SK-N-MC (cell line): Measurements from ENCODE around the gene BCR.
A peak's percentile ranks its signal among the peaks of the same experiment; 100 is the strongest.

Source experiments
- DNase-seq: peaks from one replicate; pipeline ENCODE4 v3.0.0-alpha.2; 2011; ENCODE audit warnings: low read depth, low spot score
- H3K27ac ChIP-seq: fragments of 200-600 bp; sonication (generic); 2 replicates; pipeline ENCODE4 v1.5.1; 2016; ENCODE audit warnings: mixed run types
- H3K36me3 ChIP-seq: fragments of 200-600 bp; sonication (generic); 2 replicates; pipeline ENCODE4 v1.6.1; 2017; ENCODE audit warnings: antibody characterized with exemption, low read length, mixed read lengths; ENCODE audit not compliant: insufficient read depth
- H3K4me3 ChIP-seq: fragments of 200-600 bp; sonication (generic); 2 replicates; pipeline ENCODE4 v1.5.1; 2016
- H3K9ac ChIP-seq: fragments of 200-600 bp; sonication (generic); 2 replicates; pipeline ENCODE4 v1.8.0; 2017; ENCODE audit warnings: mixed run types, mixed read lengths; ENCODE audit not compliant: insufficient read length
- H3K9me3 ChIP-seq: fragments of 200-600 bp; sonication (generic); 2 replicates; pipeline ENCODE4 v1.6.1; 2017; ENCODE audit warnings: low read depth, mild to moderate bottlenecking, antibody characterized with exemption, low read length, moderate library complexity, mixed read lengths
- EZH2 ChIP-seq: fragments of 200-600 bp; sonication (generic); IDR thresholded peaks from one replicate; pipeline ENCODE4 v1.6.1; 2017; ENCODE audit warnings: antibody characterized with exemption
- FOXP2 ChIP-seq: optimal IDR thresholded peaks from 2 replicates; pipeline ENCODE3; 2011; ENCODE audit warnings: mild to moderate bottlenecking, moderate library complexity; ENCODE audit not compliant: insufficient read depth; ENCODE audit errors: extremely low read length, control extremely low read depth
- POLR2AphosphoS5 ChIP-seq: IDR thresholded peaks from 2 replicates; pipeline ENCODE4 v1.6.1; 2012; ENCODE audit warnings: mild to moderate bottlenecking, low read depth, low read length, borderline replicate concordance

BCR gene

GRCh38 chr22:23280356-23281052 is 100.2 kb downstream of the BCR start:
- Histone ChIP-seq H3K9me3 (no peaks in the 10 kb centered on the region), H3K4me3 (no peak overlapping the region), H3K27ac (no peak overlapping the region), H3K36me3 (no peaks in the 10 kb centered on the region; the same call in 1 of the 2 replicates), H3K9ac (no peak overlapping the region)
- no peak for DNase-seq
- TF ChIP-seq FOXP2 (no peak), EZH2 (no peak), POLR2AphosphoS5 (no peak)

DNA sequence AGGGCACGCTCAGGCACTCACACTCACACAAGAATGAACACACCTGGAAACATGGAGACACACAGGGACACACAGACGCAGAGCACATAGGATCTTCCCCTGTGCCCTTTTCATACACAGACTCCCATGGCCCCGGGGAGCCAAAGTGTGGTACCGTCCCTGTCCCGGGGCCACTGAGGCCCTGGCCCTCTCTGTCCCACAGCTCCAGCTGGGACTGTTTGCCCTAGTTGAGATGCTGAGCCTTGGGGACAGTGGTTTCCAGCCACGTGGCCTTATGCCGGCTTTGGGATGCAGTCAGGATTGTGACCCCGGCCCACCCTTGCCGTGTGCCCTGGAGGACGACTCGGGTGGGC is 100.7 kb downstream of the BCR start:
- Histone ChIP-seq H3K9ac (no peak overlapping the region), H3K4me3 (no peak overlapping the region), H3K9me3 (no peaks in the 10 kb centered on the region), H3K27ac (no peak overlapping the region), H3K36me3 (no peaks in the 10 kb centered on the region; the same call in 1 of the 2 replicates)
- no peak for DNase-seq
- TF ChIP-seq POLR2AphosphoS5 (no peak), FOXP2 (no peak), EZH2 (no peak)

- Histone ChIP-seq H3K27ac (no peak overlapping the region), H3K36me3 (no peaks in the 10 kb centered on the region; the same call in 1 of the 2 replicates), H3K9me3 (no peaks in the 10 kb centered on the region), H3K9ac (no peak overlapping the region), H3K4me3 (no peak overlapping the region)
- TF ChIP-seq EZH2 (no peak), FOXP2 (no peak), POLR2AphosphoS5 (no peak)
- DNase-seq = peak; percentile 6
Observed at GRCh38 chr22:23281406-23282088, 101.2 kb downstream of the BCR start.

DNA sequence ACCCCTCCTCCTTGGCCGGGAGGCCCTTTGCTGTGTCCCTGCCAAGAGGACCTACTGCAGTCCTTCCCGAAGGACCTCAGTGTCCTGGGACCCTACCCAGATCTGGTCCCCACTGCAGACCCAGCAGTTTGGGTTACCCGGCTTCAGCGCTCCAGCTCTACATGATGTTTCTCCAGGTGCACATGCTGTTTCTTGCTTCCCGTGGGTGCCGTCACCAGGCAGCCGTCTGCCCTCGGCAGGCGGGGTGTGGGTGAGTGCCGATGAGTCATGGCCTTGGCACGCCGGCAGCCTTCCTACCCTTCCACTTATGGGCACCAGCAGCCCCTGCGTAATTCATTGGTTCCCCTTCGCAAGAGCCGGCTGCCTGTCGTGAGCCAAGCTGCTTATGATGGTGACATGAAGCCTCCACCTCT is 101.8 kb downstream of the BCR start:
- DNase-seq = no peak
- no peaks in the 10 kb centered on the region; the same call in 1 of the 2 replicates for H3K36me3 ChIP-seq

DNA sequence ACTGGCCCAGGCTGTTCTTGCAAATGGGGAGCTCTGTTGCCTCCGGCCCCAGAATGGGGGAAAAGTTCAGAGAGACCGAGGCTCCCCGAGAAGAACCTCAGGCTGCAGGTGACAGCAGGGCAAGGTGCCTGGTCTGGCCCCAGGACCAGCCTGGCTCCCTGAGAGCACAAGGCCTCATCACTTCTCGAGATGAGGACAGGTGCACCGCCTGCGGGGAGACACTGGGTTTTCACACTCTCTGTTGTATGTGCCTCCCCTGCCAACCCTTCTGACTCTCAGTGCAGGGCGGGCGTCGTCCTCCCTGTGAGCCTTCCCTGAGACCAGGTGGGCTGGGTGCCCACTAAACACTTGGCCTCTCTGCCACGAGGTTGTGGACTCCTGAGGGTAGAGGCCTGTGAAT is 102.2 kb downstream of the BCR start:
- DNase-seq = no peak
- H3K36me3 ChIP-seq = no peaks in the 10 kb centered on the region; the same call in 1 of the 2 replicates
- no peak overlapping the region for H3K9ac ChIP-seq
- no peak for TF ChIP-seq FOXP2
- H3K9me3 ChIP-seq = no peaks in the 10 kb centered on the region
- no peak overlapping the region for H3K4me3 ChIP-seq
- no peak overlapping the region for H3K27ac ChIP-seq

More for the DNA sequence above, 101.8 kb downstream of the BCR start:
- Histone ChIP-seq H3K9ac (no peak overlapping the region), H3K27ac (no peak overlapping the region), H3K4me3 (no peak overlapping the region), H3K9me3 (no peaks in the 10 kb centered on the region)
- TF ChIP-seq POLR2AphosphoS5 (no peak), EZH2 (no peak), FOXP2 (no peak)

GRCh38 chr22:23282986-23283385 is 102.7 kb downstream of the BCR start:
- Histone ChIP-seq H3K36me3 (no peaks in the 10 kb centered on the region; the same call in 1 of the 2 replicates), H3K27ac (no peak overlapping the region), H3K9ac (no peak overlapping the region), H3K9me3 (no peaks in the 10 kb centered on the region), H3K4me3 (no peak overlapping the region)
- DNase-seq = no peak
- TF ChIP-seq POLR2AphosphoS5 (no peak), EZH2 (no peak), FOXP2 (no peak)

DNA sequence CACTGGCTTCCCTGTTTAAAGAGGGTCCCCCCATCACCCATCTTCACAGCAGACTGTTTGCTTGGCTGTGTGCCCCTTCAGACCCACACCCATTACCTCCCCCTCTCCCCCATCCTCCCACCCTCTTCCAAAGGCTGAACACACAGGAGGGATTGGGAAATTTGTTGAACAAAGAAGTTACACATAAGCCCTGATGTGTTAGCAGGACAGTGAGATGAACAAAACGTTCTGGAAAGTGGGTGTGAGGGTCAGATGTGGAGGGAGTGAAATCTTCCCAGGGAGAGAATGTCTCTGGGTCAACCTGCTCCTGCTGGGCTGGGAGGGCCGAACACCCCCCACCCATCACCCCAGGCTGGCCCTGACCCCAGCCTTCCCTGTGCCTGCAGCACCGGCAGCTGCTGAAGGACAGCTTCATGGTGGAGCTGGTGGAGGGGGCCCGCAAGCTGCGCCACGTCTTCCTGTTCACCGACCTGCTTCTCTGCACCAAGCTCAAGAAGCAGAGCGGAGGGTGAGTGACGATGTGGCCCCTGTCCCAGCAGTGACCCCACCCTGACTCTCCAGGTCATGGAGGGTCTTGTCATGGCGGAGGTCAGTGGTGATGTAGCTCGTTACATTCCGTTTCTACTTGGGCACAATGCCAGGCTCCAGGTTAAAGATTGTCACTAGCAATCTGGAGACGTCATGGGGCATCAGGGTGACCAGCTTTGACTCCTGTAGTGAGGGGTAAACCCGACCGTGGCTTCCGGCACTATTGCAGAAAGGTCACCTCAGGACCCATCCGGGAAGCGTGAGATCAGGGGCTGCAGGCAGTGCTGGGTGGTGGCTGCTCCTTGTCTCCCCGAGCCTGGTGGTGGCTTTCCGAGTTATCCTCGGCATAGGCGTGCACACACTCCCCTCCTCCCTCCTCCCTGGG is 103.5 kb downstream of the BCR start:
- H3K36me3 ChIP-seq = no peaks in the 10 kb centered on the region; the same call in 1 of the 2 replicates
- no peak overlapping the region for H3K27ac ChIP-seq
- no peak overlapping the region for H3K9ac ChIP-seq
- DNase-seq = no peak
- no peaks in the 10 kb centered on the region for H3K9me3 ChIP-seq
- H3K4me3 ChIP-seq = no peak overlapping the region
- no peak for TF ChIP-seq POLR2AphosphoS5
- TF ChIP-seq FOXP2 = no peak
- TF ChIP-seq EZH2 = no peak

DNA sequence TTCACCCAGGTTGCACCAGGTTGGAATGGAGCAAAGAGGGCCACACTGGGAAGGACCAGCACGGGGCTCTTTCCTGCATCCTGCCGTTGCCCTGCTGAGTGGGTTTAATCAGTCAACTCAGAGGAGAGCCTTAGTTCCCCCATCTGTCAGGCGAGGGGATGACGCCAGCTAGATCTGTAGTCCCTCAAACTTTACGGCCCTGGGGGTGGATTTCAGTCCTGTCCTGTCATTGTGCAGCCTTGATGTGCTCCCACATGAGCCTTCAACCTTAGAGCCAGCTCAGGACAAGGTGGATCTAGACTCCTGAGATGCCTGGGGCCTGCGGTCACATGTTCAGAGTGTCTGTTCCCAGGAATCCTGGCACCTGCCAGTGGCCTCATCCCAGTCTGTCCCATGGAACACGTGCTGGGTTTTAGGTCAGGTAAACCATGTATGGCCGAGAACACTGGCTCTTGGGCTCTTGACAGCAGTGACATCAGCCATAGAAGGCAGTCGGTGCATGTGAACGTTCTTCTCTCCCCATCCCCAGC is 104.3 kb downstream of the BCR start:
- TF ChIP-seq EZH2 (no peak), POLR2AphosphoS5 (no peak), FOXP2 (no peak)
- H3K9ac ChIP-seq = no peak overlapping the region
- DNase-seq = no peak
- H3K27ac ChIP-seq = no peak overlapping the region
- no peak overlapping the region for H3K4me3 ChIP-seq
- H3K36me3 ChIP-seq = no peaks in the 10 kb centered on the region; the same call in 1 of the 2 replicates
- H3K9me3 ChIP-seq = no peaks in the 10 kb centered on the region
